ENCODE measurements around the gene KRT78. TPM values are rescaled to one million over a fixed set of nuclear protein-coding genes. Genes with fewer than 3 reads are reported as not detected.

The KRT78 gene
- total RNA-seq, 3 donors from 2014 or later (not counting 1 experiment from before 2014, with no cell fraction given): not detected

DNA sequence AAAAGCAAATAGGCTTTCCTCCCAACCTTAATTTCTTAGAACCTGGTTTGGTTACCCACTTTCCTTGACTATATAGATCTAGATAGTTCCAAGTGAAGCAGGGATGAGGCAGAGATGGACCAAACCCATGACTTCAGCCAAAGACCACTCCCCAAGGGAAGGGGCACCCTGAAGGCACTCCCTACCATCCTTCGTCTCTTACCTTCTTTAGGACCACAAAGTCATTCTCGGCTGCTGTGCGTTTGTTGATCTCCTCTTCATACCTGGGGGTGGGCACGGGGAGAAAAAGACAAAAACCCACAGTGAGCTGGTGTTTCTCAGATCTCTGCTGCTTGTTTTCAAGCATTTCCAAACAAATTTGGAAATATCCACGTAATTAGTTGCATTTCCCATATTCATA is 38.2 kb downstream of the KRT78 start:
- no peaks in the 10 kb centered on the region for H3K36me3 Mint-ChIP-seq

DNA sequence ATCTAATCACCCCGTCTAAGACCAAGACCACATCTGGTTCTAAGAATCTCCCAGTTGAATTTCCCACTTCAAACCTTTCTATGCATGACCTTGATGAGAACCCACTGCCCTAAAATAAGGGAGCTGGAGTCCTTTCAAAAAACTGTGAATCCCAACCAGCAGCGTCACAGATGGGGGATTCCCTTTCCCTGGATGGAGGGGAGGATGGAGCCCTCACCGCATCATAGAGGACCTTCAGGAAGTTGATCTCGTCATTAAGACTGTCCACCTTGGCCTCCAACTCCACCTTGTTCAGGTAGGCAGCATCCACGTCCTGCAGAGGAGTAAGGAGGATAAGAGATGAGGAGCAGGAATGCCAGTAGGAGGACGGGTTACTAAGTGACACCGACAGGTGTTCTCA is 39.6 kb downstream of the KRT78 start:
- H3K36me3 Mint-ChIP-seq: no peaks in the 10 kb centered on the region
- H3K9me3 Mint-ChIP-seq: no peaks in the 10 kb centered on the region
- H3K4me1 Mint-ChIP-seq: peaks cover under 1% of the 10 kb centered on the region in 2 donors
- DNase-seq (no peak), ATAC-seq (no peak)
- H3K27ac ChIP-seq (ENCODE audit: low read length): no peak overlapping the region
- WGBS (ENCODE audit: insufficient coverage): 84% methylated on average over 7 of the region's 7 CpGs
- H3K27ac Mint-ChIP-seq: no peak overlapping the region
- H3K36me3 ChIP-seq (ENCODE audit: control insufficient read depth, insufficient read depth, low read length): no peaks in the 10 kb centered on the region
- H3K4me1 ChIP-seq (ENCODE audit: control insufficient read depth, insufficient read depth, low read length): no peaks in the 10 kb centered on the region
- no peak overlapping the region for H3K4me3 ChIP-seq (ENCODE audit: low read length)
- TF ChIP-seq, protein P1, sequence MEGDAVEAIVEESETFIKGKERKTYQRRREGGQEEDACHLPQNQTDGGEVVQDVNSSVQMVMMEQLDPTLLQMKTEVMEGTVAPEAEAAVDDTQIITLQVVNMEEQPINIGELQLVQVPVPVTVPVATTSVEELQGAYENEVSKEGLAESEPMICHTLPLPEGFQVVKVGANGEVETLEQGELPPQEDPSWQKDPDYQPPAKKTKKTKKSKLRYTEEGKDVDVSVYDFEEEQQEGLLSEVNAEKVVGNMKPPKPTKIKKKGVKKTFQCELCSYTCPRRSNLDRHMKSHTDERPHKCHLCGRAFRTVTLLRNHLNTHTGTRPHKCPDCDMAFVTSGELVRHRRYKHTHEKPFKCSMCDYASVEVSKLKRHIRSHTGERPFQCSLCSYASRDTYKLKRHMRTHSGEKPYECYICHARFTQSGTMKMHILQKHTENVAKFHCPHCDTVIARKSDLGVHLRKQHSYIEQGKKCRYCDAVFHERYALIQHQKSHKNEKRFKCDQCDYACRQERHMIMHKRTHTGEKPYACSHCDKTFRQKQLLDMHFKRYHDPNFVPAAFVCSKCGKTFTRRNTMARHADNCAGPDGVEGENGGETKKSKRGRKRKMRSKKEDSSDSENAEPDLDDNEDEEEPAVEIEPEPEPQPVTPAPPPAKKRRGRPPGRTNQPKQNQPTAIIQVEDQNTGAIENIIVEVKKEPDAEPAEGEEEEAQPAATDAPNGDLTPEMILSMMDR (IDR thresholded peaks at IDR 0.05): no peak
- H3K27me3 Mint-ChIP-seq (ENCODE audit: low read depth in 2 of 2): peaks cover 2 to 5% of the 10 kb centered on the region in 2 donors
- no peaks in the 10 kb centered on the region for H3K27me3 ChIP-seq (ENCODE audit: control insufficient read depth, insufficient read depth, low read length)
- no peak overlapping the region for H3K4me3 Mint-ChIP-seq
- intact Hi-C loops (cut with micrococcal nuclease): no loop called here
- H3K9me3 ChIP-seq (ENCODE audit: control insufficient read depth, insufficient read depth, low read length): no peaks in the 10 kb centered on the region

More for the DNA sequence above, 38.2 kb downstream of the KRT78 start:
- Histone ChIP-seq H3K27me3 (ENCODE audit: control insufficient read depth, insufficient read depth, low read length) (no peaks in the 10 kb centered on the region), H3K4me1 (ENCODE audit: control insufficient read depth, insufficient read depth, low read length) (no peaks in the 10 kb centered on the region), H3K36me3 (ENCODE audit: control insufficient read depth, insufficient read depth, low read length) (no peaks in the 10 kb centered on the region), H3K27ac (ENCODE audit: low read length) (no peak overlapping the region), H3K9me3 (ENCODE audit: control insufficient read depth, insufficient read depth, low read length) (no peaks in the 10 kb centered on the region), H3K4me3 (ENCODE audit: low read length) (no peak overlapping the region)
- H3K27me3 Mint-ChIP-seq (ENCODE audit: low read depth in 2 of 2): peaks cover 6 to 8% of the 10 kb centered on the region in 2 donors
- WGBS (ENCODE audit: insufficient coverage): 59% methylated on average over 4 of the region's 5 CpGs
- DNase-seq (no peak), ATAC-seq (no peak)
- H3K27ac Mint-ChIP-seq: no peak overlapping the region
- no peaks in the 10 kb centered on the region for H3K9me3 Mint-ChIP-seq
- TF ChIP-seq, protein P1 (IDR thresholded peaks at IDR 0.05): no peak
- no peak overlapping the region for H3K4me3 Mint-ChIP-seq
- H3K4me1 Mint-ChIP-seq: peaks cover 4% of the 10 kb centered on the region in 2 donors
- intact Hi-C loops (cut with micrococcal nuclease): no loop called here

- H3K36me3 Mint-ChIP-seq: no peaks in the 10 kb centered on the region
- no peak overlapping the region for H3K27ac Mint-ChIP-seq
- Histone ChIP-seq H3K4me1 (ENCODE audit: control insufficient read depth, insufficient read depth, low read length) (no peaks in the 10 kb centered on the region), H3K27me3 (ENCODE audit: control insufficient read depth, insufficient read depth, low read length) (no peaks in the 10 kb centered on the region), H3K4me3 (ENCODE audit: low read length) (no peak overlapping the region), H3K9me3 (ENCODE audit: control insufficient read depth, insufficient read depth, low read length) (no peaks in the 10 kb centered on the region), H3K36me3 (ENCODE audit: control insufficient read depth, insufficient read depth, low read length) (no peaks in the 10 kb centered on the region), H3K27ac (ENCODE audit: low read length) (no peak overlapping the region)
- ATAC-seq (no peak), DNase-seq (no peak)
- intact Hi-C loops (cut with micrococcal nuclease): no loop called here
- WGBS (ENCODE audit: insufficient coverage): 91% methylated on average over 8 of the region's 8 CpGs
- H3K9me3 Mint-ChIP-seq: no peaks in the 10 kb centered on the region
- TF ChIP-seq, protein P1 (IDR thresholded peaks at IDR 0.05): no peak
- H3K27me3 Mint-ChIP-seq (ENCODE audit: low read depth in 2 of 2): peaks cover 0 to 5% of the 10 kb centered on the region in 2 donors
- no peaks in the 10 kb centered on the region for H3K4me1 Mint-ChIP-seq
- no peak overlapping the region for H3K4me3 Mint-ChIP-seq
Observed at GRCh38 chr12:52808573-52809160, 40.1 kb downstream of the KRT78 start.

Data from natural killer cell (primary cell).